ENCODE measurements around the gene CDX2. TPM values are rescaled to one million over a fixed set of nuclear protein-coding genes. Genes with fewer than 3 reads are reported as not detected.

Gene CDX2
- total and polyA plus RNA-seq, 9 of the 15 experiments (the other 6 are each of a cell fraction or from before 2014, with no cell fraction given) = 0.04 TPM; not detected in 8

DNA sequence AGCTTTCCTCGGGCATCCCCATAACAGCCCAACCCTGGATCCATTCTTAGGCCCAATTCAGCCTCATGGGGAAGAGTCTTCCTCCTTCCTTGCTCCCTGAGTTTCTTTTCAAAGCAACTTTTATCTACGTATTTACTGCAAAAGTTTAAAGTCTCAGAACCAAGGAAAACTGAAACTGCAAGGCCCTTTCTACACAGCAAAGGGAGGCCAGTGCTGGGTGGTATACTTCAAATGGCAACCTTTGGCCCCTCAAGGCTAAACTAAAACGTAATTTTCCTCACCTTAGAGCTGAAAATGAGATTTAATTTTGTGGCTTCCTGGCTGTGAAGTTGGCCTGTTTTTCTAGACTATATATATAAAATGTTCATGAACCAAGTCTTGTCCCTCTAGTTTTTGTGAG, 5.6 kb downstream of the CDX2 start:
- H3K36me3 ChIP-seq (ENCODE audit: control insufficient read depth, insufficient read depth, low read length) = no peaks in the 10 kb centered on the region
- DNase-seq (ENCODE audit: extremely low read depth in 1 of 4, low spot score in 3 of 4) = no peak
- no peak for ATAC-seq
- no peak overlapping the region for H3K4me3 ChIP-seq
- no peak overlapping the region for H3K27ac ChIP-seq (ENCODE audit: extremely low read depth, low read depth, low read length)
- no TSS peak for BruUV-seq (replicated peaks)
- H4K20me1 ChIP-seq (replicated peaks; ENCODE audit: control insufficient read depth, insufficient read depth, low read length) = no peaks in the 10 kb centered on the region; the same call in 1 of the 2 replicates
- CTCF ChIA-PET (ENCODE audit: low intra/inter-chr PET ratio) = no interaction called here
- no peak for TF ChIP-seq GABPB2 (CRISPR knock-in tag; conservative IDR thresholded peaks at IDR 0.05)
- TF ChIP-seq, protein P1, sequence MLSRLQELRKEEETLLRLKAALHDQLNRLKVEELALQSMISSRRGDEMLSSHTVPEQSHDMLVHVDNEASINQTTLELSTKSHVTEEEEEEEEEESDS (CRISPR knock-in tag; IDR thresholded peaks at IDR 0.05) = no peak
- TF ChIP-seq CBX8 (IDR thresholded peaks at IDR 0.05; ENCODE audit: borderline replicate concordance, extremely low read depth, low read depth, low read length, poor library complexity, severe bottlenecking) = no peak
- TF ChIP-seq NCOA2 (IDR thresholded peaks at IDR 0.05; ENCODE audit: partially characterized antibody in 2 of 2) = no peak
- TF ChIP-seq CBX5 (IDR thresholded peaks at IDR 0.05; ENCODE audit: borderline replicate concordance, low read depth) = no peak
- TF ChIP-seq ZNF76 (CRISPR knock-in tag; IDR thresholded peaks at IDR 0.05; ENCODE audit: borderline replicate concordance) = no peak
- TF ChIP-seq SRSF9 (IDR thresholded peaks at IDR 0.05; ENCODE audit: borderline replicate concordance, low read depth, low read length) = no peak
- TF ChIP-seq POLR2AphosphoS5 (IDR thresholded peaks at IDR 0.05; ENCODE audit: control insufficient read depth, insufficient read depth, low read depth, low read length) = no peak
- no peak overlapping the region for H3K4me2 ChIP-seq (ENCODE audit: insufficient read depth, low read length)
- no peak for FAIRE-seq
- in situ Hi-C loops (cut with MboI) (loop anchor here (25.0 kb wide), 1 partner anchor 451 kb away; no protein-coding TSS in a partner anchor), intact Hi-C loops (cut with micrococcal nuclease) (no loop called here)
- H3K4me1 ChIP-seq (replicated peaks in 1 of 2; ENCODE audit: control insufficient read depth in 2 of 2, insufficient read depth in 2 of 2, low read length in 2 of 2) = peaks cover 0 to 13% of the 10 kb centered on the region in 2 experiments; a peak in 2 of 5 replicates
- no peaks in the 10 kb centered on the region for H3K9me1 ChIP-seq (ENCODE audit: control insufficient read depth, insufficient read depth, low read length)
- 0% methylated on average over 3 of the region's 3 CpGs for WGBS (ENCODE audit: insufficient coverage, low coverage, missing lambda C conversion rate)
- H3K27me3 ChIP-seq (ENCODE audit: control insufficient read depth in 2 of 2, insufficient read depth in 2 of 2, low read length in 2 of 2) = peaks cover 14 to 60% of the 10 kb centered on the region in 2 experiments; a peak in 4 of 5 replicates
- H3K9ac ChIP-seq (ENCODE audit: insufficient read depth in 1 of 2, low read depth in 2 of 2, low read length in 2 of 2) = no peak overlapping the region
- no peaks in the 10 kb centered on the region for H3K79me2 ChIP-seq (ENCODE audit: control insufficient read depth, insufficient read depth, low read length)
- H3K9me3 ChIP-seq (replicated peaks; ENCODE audit: control insufficient read depth, insufficient read depth, low read depth, low read length) = no peaks in the 10 kb centered on the region
- no peak overlapping the region for H2AFZ ChIP-seq (ENCODE audit: low read depth, low read length)
- POLR2A ChIA-PET = interaction anchor here (1.0 kb wide), 1 partner anchor 14 kb away, joined by 3 read pairs; no protein-coding TSS in a partner anchor

Data from K562 (cell line).